ENCODE results near the gene PTPN4.

The PTPN4 gene

GRCh38 chr2:119734047-119734446 lies 25.7 kb upstream of the PTPN4 start:
- no peak for DNase-seq (ENCODE audit: low spot score)

GRCh38 chr2:119735565-119735964 lies 24.2 kb upstream of the PTPN4 start:
- no peak for DNase-seq (ENCODE audit: low spot score)

- DNase-seq (ENCODE audit: low spot score): no peak
Observed at GRCh38 chr2:119736021-119736420, 23.7 kb upstream of the PTPN4 start.

- no peak for DNase-seq (ENCODE audit: low spot score)
Observed at GRCh38 chr2:119739580-119740255, 20.0 kb upstream of the PTPN4 start.

DNA sequence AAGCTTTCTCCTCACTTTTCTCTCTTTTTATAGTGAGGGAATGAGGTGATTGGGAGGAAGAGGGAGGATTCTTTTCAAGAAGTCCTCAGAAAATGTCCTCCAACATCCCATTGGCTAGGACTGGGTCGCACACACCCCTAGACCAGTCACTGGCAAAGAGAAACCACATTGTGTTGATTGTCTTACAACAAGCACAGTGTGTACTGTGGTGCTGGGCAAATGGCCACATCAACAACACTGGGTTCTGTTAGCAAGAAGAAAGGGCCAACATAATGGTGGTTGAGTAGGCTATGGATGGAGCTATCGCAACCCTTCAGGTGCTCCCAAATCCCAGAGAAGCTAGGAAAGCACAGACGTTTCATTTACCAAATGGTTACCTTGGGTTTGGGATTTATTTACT lies 18.7 kb upstream of the PTPN4 start:
- no peak for DNase-seq (ENCODE audit: low spot score)

DNA sequence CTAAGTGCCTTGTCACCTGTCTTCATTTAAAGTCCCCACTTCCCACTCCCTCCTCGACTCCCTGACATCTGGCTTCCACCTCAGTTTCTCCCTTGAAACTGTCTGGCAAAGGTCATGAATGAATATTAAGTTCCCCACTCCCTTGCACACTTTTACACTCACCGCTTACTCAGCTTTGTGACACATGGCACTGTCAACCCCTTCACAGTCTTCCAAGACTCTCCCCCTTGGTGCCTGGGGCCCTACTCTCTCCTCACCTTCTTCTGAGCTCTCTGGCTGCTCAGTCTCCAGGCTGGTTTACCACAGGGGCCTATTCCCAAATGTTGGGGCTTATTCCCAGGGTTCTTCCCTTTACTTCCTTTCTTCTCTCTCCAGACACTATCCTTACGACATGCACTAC lies 17.9 kb upstream of the PTPN4 start:
- DNase-seq (ENCODE audit: low spot score): no peak

- no peak for DNase-seq (ENCODE audit: low spot score)
Observed at GRCh38 chr2:119744335-119744939, 15.3 kb upstream of the PTPN4 start.

DNA sequence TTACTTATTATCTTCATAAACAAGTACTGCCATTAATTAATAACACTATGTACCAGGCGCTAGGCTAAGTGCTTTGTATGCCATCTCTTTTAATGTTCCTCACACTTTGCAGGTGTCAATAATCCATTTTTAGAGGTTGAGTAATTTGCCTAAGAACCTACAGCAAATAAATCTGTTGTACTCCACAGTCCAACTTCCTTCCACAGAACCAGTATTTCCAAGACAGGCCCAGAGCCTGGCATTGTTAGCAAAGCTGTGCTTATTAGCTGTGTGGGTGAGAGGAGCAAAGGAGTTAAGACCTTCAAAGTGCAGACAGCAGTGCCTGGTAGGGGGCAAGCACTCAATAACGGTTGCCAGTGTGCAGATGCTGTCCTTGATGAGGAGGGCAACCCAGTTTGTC lies 14.2 kb upstream of the PTPN4 start:
- no peak for DNase-seq (ENCODE audit: low spot score)

DNA sequence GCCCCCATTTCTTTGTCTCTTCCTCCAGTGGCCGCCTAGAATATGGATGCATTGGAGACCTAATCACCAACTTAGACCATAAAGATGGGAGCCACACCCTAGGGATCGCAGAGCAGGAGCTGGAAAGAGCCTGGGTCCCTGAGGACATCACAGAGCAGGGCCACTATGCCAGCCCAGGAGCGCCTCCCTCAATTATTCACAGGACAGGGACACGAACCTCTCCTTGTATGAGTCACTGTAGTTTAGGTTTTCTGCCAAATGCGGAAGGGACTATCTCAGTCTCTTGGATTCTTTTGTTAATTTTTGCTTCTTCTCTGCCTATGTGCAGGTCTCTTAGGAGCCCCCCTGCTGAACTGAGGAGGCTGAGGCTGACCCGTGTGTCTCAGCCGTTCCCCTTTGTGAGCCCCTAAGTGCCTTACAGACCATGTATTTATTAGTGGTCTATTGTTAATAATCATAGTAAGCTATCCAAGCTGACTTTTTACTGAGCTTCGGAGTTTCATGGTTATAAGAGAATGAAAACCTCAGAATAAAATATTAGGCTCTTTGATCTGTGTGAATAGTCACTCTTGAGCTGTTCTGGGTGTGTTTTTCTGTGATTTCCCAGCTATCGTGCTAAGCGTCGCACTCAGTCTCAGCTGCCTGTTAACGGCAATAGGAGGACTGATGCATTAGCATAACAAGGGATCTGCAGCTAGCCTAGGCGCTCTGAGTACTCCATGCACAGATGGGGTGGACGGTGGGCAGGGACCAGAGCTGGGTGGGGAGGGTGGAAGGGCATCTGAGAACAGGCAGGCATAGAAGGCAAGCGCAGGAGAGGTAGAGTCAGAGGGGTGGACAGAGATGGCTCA lies 12.7 kb upstream of the PTPN4 start:
- no peak for DNase-seq (ENCODE audit: low spot score)

DNA sequence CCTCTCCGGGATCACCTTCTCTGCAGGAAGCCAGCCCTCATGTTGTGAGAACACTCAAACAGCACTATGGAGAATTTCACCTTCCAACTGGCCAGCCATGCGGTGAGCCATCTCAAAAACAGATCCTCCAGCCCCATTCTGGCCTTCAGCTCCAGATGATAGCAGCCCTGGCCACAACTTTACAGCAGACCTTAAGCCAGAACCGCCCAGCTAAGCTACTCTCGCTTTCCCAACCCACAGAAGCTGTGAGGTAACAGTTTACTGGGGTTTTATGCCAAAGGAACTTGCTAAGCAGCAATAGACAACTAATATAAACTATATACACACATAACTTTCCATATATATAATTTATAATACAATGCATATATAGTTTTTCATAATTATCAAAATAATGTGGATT lies 11.6 kb upstream of the PTPN4 start:
- DNase-seq (ENCODE audit: low spot score): no peak

- no peak for DNase-seq (ENCODE audit: low spot score)
Observed at GRCh38 chr2:119749477-119750012, 10.2 kb upstream of the PTPN4 start.

DNA sequence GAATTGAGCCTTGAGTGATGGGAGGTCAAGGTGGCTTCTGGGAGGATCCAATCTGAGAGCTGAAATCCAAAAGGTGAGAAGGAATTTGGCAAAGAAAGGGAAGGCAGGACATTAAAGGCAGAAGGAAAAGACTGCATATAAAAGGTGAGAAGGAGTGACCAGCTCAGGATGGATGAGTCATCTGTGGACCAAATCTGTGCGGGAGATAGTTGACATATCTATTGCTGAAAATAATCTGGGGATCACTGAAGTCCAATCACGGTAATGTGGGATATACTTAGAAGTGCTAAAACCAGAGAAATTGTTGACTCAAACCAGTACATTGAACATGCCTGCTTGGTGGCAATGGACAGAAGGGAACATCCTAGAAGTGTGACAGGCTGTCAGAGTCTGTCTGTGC lies 8.0 kb upstream of the PTPN4 start:
- no peak for DNase-seq (ENCODE audit: low spot score)

DNA sequence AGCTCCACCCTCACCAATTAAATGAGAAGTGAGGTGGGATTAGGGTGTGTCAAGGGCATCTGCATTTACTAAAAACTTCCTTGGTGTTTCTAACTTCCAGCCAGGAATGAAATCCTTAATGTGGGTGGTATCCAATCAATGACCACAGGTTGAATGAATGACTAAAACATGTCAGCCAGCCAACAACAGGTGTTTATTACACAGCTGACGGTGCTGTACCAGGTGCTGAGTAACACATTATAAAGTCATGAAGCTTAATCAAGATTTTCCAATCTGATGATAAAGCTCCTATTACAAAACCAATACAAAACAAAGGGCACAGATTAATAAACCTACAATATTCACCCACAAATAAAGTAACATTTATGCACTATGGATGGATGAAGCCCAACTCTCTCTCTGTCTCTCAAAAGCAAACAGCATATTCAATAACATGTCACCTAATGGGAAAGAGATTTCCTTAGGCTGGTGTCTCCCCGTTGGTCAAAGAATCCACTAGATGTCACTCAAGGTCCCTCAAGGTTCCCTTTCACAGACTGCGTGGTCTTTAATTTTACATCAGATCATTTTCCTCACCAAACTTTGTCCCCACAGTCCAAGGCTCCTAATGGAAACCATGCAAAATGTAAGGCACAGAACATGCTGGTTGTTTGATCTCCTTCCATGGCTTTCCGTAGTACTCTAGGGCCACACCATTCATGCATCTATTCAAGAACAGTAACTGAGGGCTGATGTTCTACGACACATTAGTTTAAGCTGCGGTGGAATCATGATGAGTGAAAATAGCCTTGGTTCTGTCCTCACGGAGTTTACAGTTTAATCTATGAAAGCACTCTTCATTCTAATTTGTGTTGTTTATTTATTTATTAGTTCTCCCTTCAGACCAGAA lies 6.4 kb upstream of the PTPN4 start:
- DNase-seq (ENCODE audit: low spot score): peak; percentile 78

- no peak for DNase-seq (ENCODE audit: low spot score)
Observed at GRCh38 chr2:119753930-119754321, 5.8 kb upstream of the PTPN4 start.

- DNase-seq (ENCODE audit: low spot score): no peak
Observed at GRCh38 chr2:119755906-119756305, 3.8 kb upstream of the PTPN4 start.

DNA sequence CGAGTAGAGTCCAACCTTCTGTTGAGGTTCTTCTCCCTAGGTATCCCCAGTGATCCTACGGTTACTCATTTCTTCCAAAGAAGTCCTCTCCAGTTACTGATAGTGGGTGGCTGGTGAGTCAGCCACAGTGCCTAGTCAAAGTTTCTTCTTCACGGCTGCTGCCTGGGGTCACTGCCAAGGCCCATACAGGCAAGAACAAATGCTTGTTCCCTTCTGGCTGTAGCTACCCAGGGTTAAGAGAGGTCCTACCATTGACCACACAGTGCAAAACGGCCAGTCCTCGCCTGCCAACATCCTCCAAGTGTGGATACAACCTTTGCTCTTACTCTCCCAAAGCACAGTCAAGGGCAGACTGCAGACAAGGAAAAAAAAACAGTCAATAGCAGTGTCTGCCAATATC lies 2.9 kb upstream of the PTPN4 start:
- no peak for DNase-seq (ENCODE audit: low spot score)

DNA sequence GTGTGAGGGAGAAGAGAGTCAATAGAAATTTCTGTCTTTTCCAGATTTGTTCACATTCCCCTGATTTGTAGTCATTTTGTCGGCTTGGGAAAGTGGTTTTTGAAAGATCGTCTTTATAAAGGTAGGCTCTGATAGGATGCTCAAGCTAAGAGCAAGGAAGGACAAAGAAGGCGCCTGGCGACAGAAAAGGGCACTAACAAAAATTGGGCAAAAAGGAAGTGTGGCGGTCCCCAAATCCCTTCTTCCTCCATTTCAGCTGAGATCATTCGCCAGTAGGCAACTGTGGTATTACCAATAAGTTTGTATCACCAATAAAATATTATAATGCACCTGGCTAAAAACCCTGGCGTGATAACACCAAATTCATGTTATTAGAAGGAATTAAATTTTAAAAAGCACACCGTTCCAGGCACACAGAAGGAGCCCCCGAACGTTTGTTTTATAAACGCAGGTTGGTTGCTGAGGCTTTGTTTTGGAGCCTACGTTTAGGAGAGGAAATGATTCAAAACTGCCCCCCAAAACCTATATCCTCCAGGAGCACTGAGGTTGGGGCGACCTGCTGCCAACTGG lies 756 bp upstream of the PTPN4 start:
- DNase-seq (ENCODE audit: low spot score): no peak

DNA sequence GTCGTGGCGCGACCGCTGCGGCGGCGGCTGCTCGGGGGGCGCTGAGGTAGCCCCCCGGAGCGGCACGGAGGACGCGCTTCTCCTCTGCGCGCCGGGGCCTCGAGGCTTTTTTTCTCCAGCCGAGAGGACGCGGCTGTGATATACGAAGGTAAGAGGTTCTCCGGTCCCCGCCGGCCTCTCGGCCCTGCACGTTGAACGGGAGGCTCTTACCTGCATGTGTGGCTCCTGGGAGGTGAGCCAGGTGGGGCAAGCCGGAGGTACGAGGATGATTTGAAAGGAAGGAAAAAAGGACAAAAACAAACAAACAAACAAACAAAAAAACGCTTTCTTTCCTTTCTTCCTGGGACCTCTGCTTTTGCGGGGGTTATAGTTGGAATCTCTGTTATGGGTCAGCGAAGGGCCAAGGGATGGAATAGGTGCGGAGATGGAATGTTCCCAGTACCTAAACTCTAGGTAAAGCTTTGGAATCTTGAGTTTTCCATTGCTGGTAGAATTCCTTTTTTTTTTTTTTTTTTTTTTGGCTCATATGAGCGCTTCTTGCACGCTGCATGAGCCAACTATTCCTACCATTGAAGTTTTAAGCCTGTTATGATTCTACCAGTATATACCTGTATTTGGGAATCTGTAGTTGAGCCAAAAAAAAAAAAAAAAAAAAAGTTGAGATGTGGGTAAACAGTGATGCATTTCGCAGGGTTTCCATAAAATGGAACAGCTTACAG lies 674 bp downstream of the PTPN4 start:
- DNase-seq (ENCODE audit: low spot score): peak; percentile 65

- DNase-seq (ENCODE audit: low spot score): peak; percentile 57
Observed at GRCh38 chr2:119760956-119761275, 1.2 kb downstream of the PTPN4 start.

GRCh38 chr2:119764832-119765231 lies 5.1 kb downstream of the PTPN4 start:
- no peak for DNase-seq (ENCODE audit: low spot score)

DNA sequence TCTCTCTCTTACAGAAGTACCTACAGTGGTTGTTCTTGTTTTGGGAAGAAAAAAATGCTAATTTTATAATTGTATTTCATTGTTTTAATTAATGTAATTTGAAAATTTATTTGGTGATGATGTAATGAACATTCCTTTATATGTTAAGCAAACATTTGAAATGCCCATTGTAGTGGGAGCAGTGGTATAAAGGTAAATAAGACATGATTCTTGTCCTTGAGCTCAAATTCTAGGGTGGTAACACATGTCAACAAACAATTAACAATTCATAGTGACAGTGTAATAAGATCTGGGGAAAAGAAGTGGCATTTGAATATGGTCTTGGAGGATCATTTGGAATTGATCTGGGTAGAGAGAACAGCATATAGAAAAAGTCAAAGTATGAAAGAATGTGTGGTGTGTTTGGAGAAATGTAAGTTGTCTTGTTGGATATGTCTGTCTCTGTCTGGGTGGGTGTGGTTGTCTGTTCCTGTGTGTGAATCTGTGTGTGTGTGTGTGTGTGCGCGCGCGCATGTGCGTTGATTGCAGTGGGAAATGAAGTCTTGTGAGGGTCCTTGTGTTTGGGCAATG lies 5.8 kb downstream of the PTPN4 start:
- DNase-seq (ENCODE audit: low spot score): no peak
